Measurements from ENCODE around the gene PRKN. TPM values are rescaled to one million over a fixed set of nuclear protein-coding genes. Genes with fewer than 3 reads are reported as not detected.
"Not testable (repeated sequence)": the region's sequence is repeated elsewhere in the genome, so short reads cannot be mapped to it uniquely, and the experiment has no call there.

The PRKN gene
- total RNA-seq, 1 donor from 2014 or later = not detected

- intact Hi-C loops (cut with micrococcal nuclease) = no loop called here
These were observed 259.9 kb downstream of the PRKN start for GRCh38 chr6:162467679-162468078.

GRCh38 chr6:162463576-162463975 lies 264.0 kb downstream of the PRKN start:
- intact Hi-C loops (cut with micrococcal nuclease) = no loop called here

GRCh38 chr6:162459985-162460384 lies 267.6 kb downstream of the PRKN start:
- intact Hi-C loops (cut with micrococcal nuclease) = no loop called here

- intact Hi-C loops (cut with micrococcal nuclease) = no loop called here
These were observed 277.2 kb downstream of the PRKN start for GRCh38 chr6:162450358-162450757.

DNA sequence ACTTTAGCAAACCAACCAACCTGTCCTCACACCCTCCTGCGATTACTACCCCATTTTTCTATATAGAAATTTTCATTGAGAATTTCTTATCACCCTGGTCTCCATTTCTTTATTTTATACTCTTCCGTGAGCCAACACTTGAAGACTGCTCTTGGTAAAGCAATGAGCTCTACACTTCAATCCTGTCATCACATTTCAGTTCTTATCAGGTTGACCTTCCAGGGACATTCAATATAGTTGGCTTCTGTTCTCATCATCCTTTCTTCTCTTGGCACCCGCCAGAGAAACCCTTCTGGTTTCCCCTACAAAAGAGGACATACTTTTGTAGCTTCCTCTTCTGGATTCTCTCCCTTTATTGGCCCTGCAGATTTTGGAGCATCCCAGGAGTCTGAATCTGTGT lies 279.3 kb downstream of the PRKN start:
- intact Hi-C loops (cut with micrococcal nuclease) = no loop called here

DNA sequence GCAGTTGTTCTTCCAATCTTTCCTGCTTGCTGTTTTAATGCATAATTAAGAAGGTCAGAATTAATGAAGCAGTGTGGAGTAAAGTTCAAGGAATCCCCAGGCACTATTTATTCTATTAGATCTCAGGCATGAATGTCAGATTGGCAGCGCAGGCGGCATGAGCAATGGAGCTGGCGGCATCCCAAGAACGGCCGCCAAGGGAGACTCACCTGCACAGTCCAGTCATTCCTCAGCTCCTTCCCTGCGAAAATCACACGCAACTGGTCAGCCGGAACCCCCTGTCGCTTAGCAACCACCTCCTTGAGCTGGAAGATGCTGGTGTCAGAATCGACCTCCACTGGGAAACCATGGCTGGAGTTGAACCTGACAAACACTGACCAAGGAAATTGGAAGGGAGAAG lies 284.5 kb downstream of the PRKN start:
- intact Hi-C loops (cut with micrococcal nuclease) = no loop called here

- intact Hi-C loops (cut with micrococcal nuclease) = no loop called here
These were observed 284.9 kb downstream of the PRKN start for GRCh38 chr6:162442687-162443086.

- intact Hi-C loops (cut with micrococcal nuclease) = no loop called here
These were observed 285.6 kb downstream of the PRKN start for GRCh38 chr6:162441991-162442390.

DNA sequence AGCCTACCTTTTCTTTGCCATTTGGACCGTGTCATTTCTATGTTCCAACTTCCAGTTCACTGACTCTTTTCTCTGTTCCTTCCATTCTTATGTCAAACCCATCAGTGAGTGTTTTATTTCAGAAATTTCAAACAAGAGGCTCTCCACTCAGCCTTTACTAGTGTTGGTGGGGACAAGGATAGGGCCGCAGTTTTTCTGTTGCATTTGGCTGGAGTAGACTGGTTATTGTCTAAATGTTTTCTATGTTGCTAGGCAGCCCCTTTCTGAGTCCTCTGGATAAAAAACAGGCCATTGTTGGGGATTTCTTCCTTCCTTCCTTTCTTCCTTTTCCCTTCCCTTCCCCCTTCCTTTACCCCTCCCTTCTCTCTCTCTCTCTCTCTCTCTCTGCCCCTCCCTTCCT lies 288.6 kb downstream of the PRKN start:
- intact Hi-C loops (cut with micrococcal nuclease) = no loop called here

DNA sequence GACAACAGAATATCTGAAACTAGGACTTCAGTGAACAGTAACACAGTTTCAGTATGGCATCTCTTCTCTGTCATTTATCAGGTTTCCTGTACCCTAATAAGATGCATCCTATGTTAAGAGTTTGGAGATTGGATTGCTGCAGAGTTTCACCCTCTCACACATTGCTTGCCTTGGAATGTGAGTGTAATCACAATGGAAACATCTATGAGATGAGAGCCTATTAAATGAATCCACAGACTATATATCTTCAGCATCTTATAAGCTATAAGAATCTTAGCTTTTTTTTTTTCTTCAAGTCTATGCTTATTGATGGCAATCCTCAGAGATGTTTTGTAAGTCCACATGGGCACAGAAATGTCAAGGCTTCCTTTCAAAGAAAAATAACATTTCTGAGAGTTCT lies 292.5 kb downstream of the PRKN start:
- intact Hi-C loops (cut with micrococcal nuclease) = no loop called here

- intact Hi-C loops (cut with micrococcal nuclease) = no loop called here
These were observed 306.6 kb downstream of the PRKN start for GRCh38 chr6:162421004-162421403.

- intact Hi-C loops (cut with micrococcal nuclease) = no loop called here
These were observed 310.6 kb downstream of the PRKN start for GRCh38 chr6:162416831-162417537.

- intact Hi-C loops (cut with micrococcal nuclease) = no loop called here
These were observed 311.3 kb downstream of the PRKN start for GRCh38 chr6:162416307-162416706.

GRCh38 chr6:162409741-162410691 lies 317.6 kb downstream of the PRKN start:
- intact Hi-C loops (cut with micrococcal nuclease) = no loop called here

GRCh38 chr6:162408826-162409535 lies 318.6 kb downstream of the PRKN start:
- intact Hi-C loops (cut with micrococcal nuclease) = no loop called here

- intact Hi-C loops (cut with micrococcal nuclease) = no loop called here
These were observed 322.6 kb downstream of the PRKN start for GRCh38 chr6:162404951-162405350.

DNA sequence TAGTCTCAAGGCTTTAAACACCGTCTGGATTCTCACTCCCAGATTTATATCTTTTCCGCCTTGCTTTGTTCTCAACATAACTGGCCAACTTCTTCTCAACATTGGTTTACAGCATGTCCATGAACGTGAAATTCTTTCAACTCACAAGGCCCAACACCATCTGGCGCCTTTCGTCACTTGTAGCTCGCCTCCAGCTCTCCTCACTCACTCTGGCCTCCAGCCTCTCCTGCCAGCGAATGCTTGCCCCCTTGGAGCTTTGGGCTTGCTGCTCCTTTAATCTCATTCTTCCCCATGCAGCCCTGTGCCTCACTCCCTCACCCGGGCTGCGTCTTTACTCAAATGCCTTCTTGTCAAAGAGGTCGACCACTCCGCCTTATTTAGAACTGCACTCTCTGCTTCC lies 324.5 kb downstream of the PRKN start:
- intact Hi-C loops (cut with micrococcal nuclease) = no loop called here

DNA sequence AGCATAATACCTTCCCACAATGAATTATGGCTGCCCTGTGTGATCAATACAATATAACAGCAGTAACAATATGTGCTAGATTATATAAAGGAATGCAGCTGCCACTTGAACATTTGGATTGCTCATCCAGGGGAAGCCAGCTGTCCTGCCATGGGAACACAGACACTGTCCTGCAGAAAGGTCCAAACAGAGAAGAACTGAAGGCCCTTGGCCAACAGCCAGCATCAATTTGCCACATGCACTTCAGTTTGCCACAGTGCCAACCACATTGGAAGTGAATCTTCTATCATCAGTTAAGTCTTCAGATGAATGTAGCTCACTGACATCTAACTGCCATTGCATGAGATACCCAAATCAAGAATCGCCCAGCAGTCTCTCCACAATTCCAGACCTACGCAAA lies 332.4 kb downstream of the PRKN start:
- intact Hi-C loops (cut with micrococcal nuclease) = no loop called here

GRCh38 chr6:162390961-162391811 lies 336.4 kb downstream of the PRKN start:
- intact Hi-C loops (cut with micrococcal nuclease) = not testable (repeated sequence)

- intact Hi-C loops (cut with micrococcal nuclease) = no loop called here
These were observed 338.1 kb downstream of the PRKN start for GRCh38 chr6:162389343-162390085.
